22Rv1 (cell line): Measurements from ENCODE around the gene OR6C4.
"Not testable (repeated sequence)": the region's sequence is repeated elsewhere in the genome, so short reads cannot be mapped to it uniquely, and the experiment has no call there.

Experiments used
- CTCF ChIP-seq: fragments of 450-650 bp; IDR thresholded peaks from 2 replicates; pipeline ENCODE4 v1.5.1; 2017; ENCODE audit warnings: mild to moderate bottlenecking
- ZFX ChIP-seq: fragments of 450-650 bp; IDR thresholded peaks from 2 replicates; pipeline ENCODE4 v1.6.1; 2017; ENCODE audit warnings: antibody characterized with exemption, borderline replicate concordance

DNA sequence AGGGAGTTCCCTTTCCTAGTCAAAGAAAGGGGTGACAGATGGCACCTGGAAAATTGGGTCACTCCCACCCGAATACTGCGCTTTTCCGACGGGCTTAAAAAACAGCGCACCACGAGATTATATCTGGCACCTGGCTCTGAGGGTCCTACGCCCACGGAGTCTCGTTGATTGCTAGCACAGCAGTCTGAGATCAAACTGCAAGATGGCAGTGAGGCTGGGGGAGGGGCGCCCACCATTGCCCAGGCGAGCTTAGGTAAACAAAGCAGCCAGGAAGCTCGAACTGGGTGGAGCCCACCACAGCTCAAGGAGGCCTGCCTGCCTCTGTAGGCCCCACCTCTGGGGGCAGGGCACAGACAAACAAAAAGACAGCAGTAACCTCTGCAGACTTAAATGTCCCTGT lies 40.8 kb downstream of the OR6C4 start:
- not testable (repeated sequence) for TF ChIP-seq CTCF, ZFX
